Stimulated activated CD4-positive, alpha-beta T cell treated with anti-CD3 and anti-CD28 coated beads, TNF-alpha, amount 100 ng/mL, for 24 hours (primary cell): Measurements from ENCODE around the gene CASK.

Source experiments
- DNase-seq, 3 experiments: peaks; one replicate each; pipeline ENCODE4 v3.0.0-alpha.2; 2020; ENCODE audit warnings: low read depth in 3 of 3

Gene CASK

GRCh38 chrX:41472231-41472815 is 451.0 kb downstream of the CASK start:
- no peak for DNase-seq

GRCh38 chrX:41471786-41472185 is 451.6 kb downstream of the CASK start:
- DNase-seq: no peak

- DNase-seq: no peak
These were observed 452.6 kb downstream of the CASK start for GRCh38 chrX:41470706-41471105.

GRCh38 chrX:41468647-41469323 is 454.6 kb downstream of the CASK start:
- no peak for DNase-seq
